C1 segment of cervical spinal cord (tissue), 14 donors: ENCODE measurements around the gene PDE4D.

Experiments used
- DNase-seq, 14 donors: peaks; one replicate each; lab custom pipeline; 2025; lab: John Stamatoyannopoulos, UW

PDE4D gene

GRCh38 chr5:59123595-59124561 lies 769.6 kb downstream of the PDE4D start:
- DNase-seq = no peak

- DNase-seq = no peak
These were observed 774.0 kb downstream of the PDE4D start for GRCh38 chr5:59119480-59119879.

- no peak for DNase-seq
These were observed 776.2 kb downstream of the PDE4D start for GRCh38 chr5:59117320-59117719.

- DNase-seq = no peak
These were observed 777.2 kb downstream of the PDE4D start for GRCh38 chr5:59116231-59116865.

GRCh38 chr5:59115345-59115744 lies 778.2 kb downstream of the PDE4D start:
- DNase-seq = no peak

GRCh38 chr5:59109383-59109782 lies 784.1 kb downstream of the PDE4D start:
- no peak for DNase-seq

GRCh38 chr5:59107692-59108091 lies 785.8 kb downstream of the PDE4D start:
- DNase-seq = no peak

- no peak for DNase-seq
These were observed 789.0 kb downstream of the PDE4D start for GRCh38 chr5:59104400-59105127.

- DNase-seq = no peak
These were observed 790.2 kb downstream of the PDE4D start for GRCh38 chr5:59103303-59103702.

- DNase-seq = no peak
These were observed 791.1 kb downstream of the PDE4D start for GRCh38 chr5:59102437-59102836.

- no peak for DNase-seq
These were observed 792.7 kb downstream of the PDE4D start for GRCh38 chr5:59100875-59101274.

- DNase-seq = no peak
These were observed 793.6 kb downstream of the PDE4D start for GRCh38 chr5:59099995-59100345.

- DNase-seq = no peak
These were observed 794.1 kb downstream of the PDE4D start for GRCh38 chr5:59099270-59099994.

- no peak for DNase-seq
These were observed 794.8 kb downstream of the PDE4D start for GRCh38 chr5:59098743-59099142.

GRCh38 chr5:59097712-59098111 lies 795.8 kb downstream of the PDE4D start:
- no peak for DNase-seq

GRCh38 chr5:59097116-59097515 lies 796.4 kb downstream of the PDE4D start:
- DNase-seq = no peak

- DNase-seq = no peak
These were observed 798.0 kb downstream of the PDE4D start for GRCh38 chr5:59095480-59095879.

- no peak for DNase-seq
These were observed 798.7 kb downstream of the PDE4D start for GRCh38 chr5:59094864-59095263.

- DNase-seq = no peak
These were observed 800.2 kb downstream of the PDE4D start for GRCh38 chr5:59093329-59093728.

- no peak for DNase-seq
These were observed 800.8 kb downstream of the PDE4D start for GRCh38 chr5:59092758-59093157.

GRCh38 chr5:59091965-59092364 lies 801.6 kb downstream of the PDE4D start:
- DNase-seq = no peak

- DNase-seq = no peak
These were observed 803.2 kb downstream of the PDE4D start for GRCh38 chr5:59090323-59090722.
